ENCODE measurements around the gene TAS2R50. TPM values are rescaled to one million over a fixed set of nuclear protein-coding genes. Genes with fewer than 3 reads are reported as not detected.

The TAS2R50 gene
- total RNA-seq, 1 donor from 2014 or later = 12.1 TPM

- Histone ChIP-seq H4K20me1 (ENCODE audit: low read depth) (no peaks in the 10 kb centered on the region), H3K79me2 (ENCODE audit: low read depth) (peaks cover 32% of the 10 kb centered on the region), H3K4me1 (no peaks in the 10 kb centered on the region), H2AFZ (replicated peaks) (no peak overlapping the region), H3K4me3 (no peak overlapping the region), H3K4me2 (no peak overlapping the region), H3K27ac (no peak overlapping the region), H3K9me3 (ENCODE audit: low read depth) (peaks cover 2% of the 10 kb centered on the region), H3F3A (ENCODE audit: low read depth) (no peaks in the 10 kb centered on the region), H3K9ac (no peak overlapping the region), H3K36me3 (no peaks in the 10 kb centered on the region), H3K27me3 (no peaks in the 10 kb centered on the region)
- Mint-ChIP-seq H3K36me3 (peaks cover 58% of the 10 kb centered on the region), H3K27ac (no peak overlapping the region), H3K27me3 (ENCODE audit: insufficient read depth, low read depth) (no peaks in the 10 kb centered on the region), H3K4me3 (no peak overlapping the region), H3K4me1 (no peaks in the 10 kb centered on the region), H3K9me3 (peaks cover 64% of the 10 kb centered on the region)
- TF ChIP-seq EZH2phosphoT487 (IDR thresholded peaks at IDR 0.05) = no peak
- no peak for TF ChIP-seq CTCF (IDR thresholded peaks at IDR 0.05)
- no peak for TF ChIP-seq EZH2 (IDR thresholded peaks at IDR 0.05)
- DNase-seq (ENCODE audit: low spot score) = no peak
These were observed 34.1 kb downstream of the TAS2R50 start for GRCh38 chr12:10952645-10953044.

- no peaks in the 10 kb centered on the region for H3K36me3 ChIP-seq
- H3K4me2 ChIP-seq = no peak overlapping the region
- no peaks in the 10 kb centered on the region for H3F3A ChIP-seq (ENCODE audit: low read depth)
- DNase-seq (ENCODE audit: low spot score) = no peak
- TF ChIP-seq CTCF (IDR thresholded peaks at IDR 0.05) = no peak
- TF ChIP-seq EZH2phosphoT487 (IDR thresholded peaks at IDR 0.05) = no peak
- TF ChIP-seq EZH2 (IDR thresholded peaks at IDR 0.05) = no peak
- no peaks in the 10 kb centered on the region for H3K4me1 ChIP-seq
- Mint-ChIP-seq H3K27ac (no peak overlapping the region), H3K4me1 (peaks cover 3% of the 10 kb centered on the region), H3K27me3 (ENCODE audit: insufficient read depth, low read depth) (peaks cover 4% of the 10 kb centered on the region), H3K36me3 (peaks cover 24% of the 10 kb centered on the region), H3K9me3 (peaks cover 39% of the 10 kb centered on the region), H3K4me3 (no peak overlapping the region)
- no peak overlapping the region for H3K27ac ChIP-seq
- H3K9me3 ChIP-seq (ENCODE audit: low read depth) = peaks cover 17% of the 10 kb centered on the region
- no peak overlapping the region for H3K4me3 ChIP-seq
- no peak overlapping the region for H2AFZ ChIP-seq (replicated peaks)
- H3K9ac ChIP-seq = no peak overlapping the region
- H4K20me1 ChIP-seq (ENCODE audit: low read depth) = no peaks in the 10 kb centered on the region
- no peaks in the 10 kb centered on the region for H3K79me2 ChIP-seq (ENCODE audit: low read depth)
- H3K27me3 ChIP-seq = no peaks in the 10 kb centered on the region
These were observed 43.5 kb downstream of the TAS2R50 start for GRCh38 chr12:10943167-10943566.

- DNase-seq (ENCODE audit: low spot score) = no peak
- no peaks in the 10 kb centered on the region for H3F3A ChIP-seq (ENCODE audit: low read depth)
- Mint-ChIP-seq H3K36me3 (peaks cover 16% of the 10 kb centered on the region), H3K9me3 (peaks cover 30% of the 10 kb centered on the region), H3K27me3 (ENCODE audit: insufficient read depth, low read depth) (peaks cover 4% of the 10 kb centered on the region), H3K27ac (no peak overlapping the region), H3K4me1 (peaks cover 3% of the 10 kb centered on the region), H3K4me3 (no peak overlapping the region)
- peaks cover 9% of the 10 kb centered on the region for H3K9me3 ChIP-seq (ENCODE audit: low read depth)
- no peaks in the 10 kb centered on the region for H3K79me2 ChIP-seq (ENCODE audit: low read depth)
- no peak overlapping the region for H2AFZ ChIP-seq (replicated peaks)
- TF ChIP-seq CTCF (IDR thresholded peaks at IDR 0.05) (no peak), EZH2phosphoT487 (IDR thresholded peaks at IDR 0.05) (no peak), EZH2 (IDR thresholded peaks at IDR 0.05) (no peak)
- H3K4me2 ChIP-seq = no peak overlapping the region
- H4K20me1 ChIP-seq (ENCODE audit: low read depth) = no peaks in the 10 kb centered on the region
- H3K4me1 ChIP-seq = no peaks in the 10 kb centered on the region
- no peak overlapping the region for H3K27ac ChIP-seq
- H3K36me3 ChIP-seq = no peaks in the 10 kb centered on the region
- no peak overlapping the region for H3K4me3 ChIP-seq
- no peak overlapping the region for H3K9ac ChIP-seq
- no peaks in the 10 kb centered on the region for H3K27me3 ChIP-seq
These were observed 44.6 kb downstream of the TAS2R50 start for GRCh38 chr12:10941916-10942607.

Measured in neural progenitor cell (in vitro differentiated cells).